Skeletal muscle satellite cell (primary cell): ENCODE results near the gene ANKMY1.
"Not testable (repeated sequence)": the region's sequence is repeated elsewhere in the genome, so short reads cannot be mapped to it uniquely, and the experiment has no call there.

Experiments used
- H3K27me3 ChIP-seq: 2 replicates; pipeline ENCODE4 v1.7.0; 2013; ENCODE audit warnings: low read length; ENCODE audit not compliant: control insufficient read depth, insufficient read depth
- H3K36me3 ChIP-seq: 2 replicates; pipeline ENCODE4 v1.7.0; 2013; ENCODE audit warnings: mild to moderate bottlenecking, control low read depth, low read length; ENCODE audit not compliant: insufficient read depth
- H3K4me1 ChIP-seq: 2 replicates; pipeline ENCODE4 v1.7.0; 2013; ENCODE audit warnings: low read length; ENCODE audit not compliant: control insufficient read depth, insufficient read depth
- H3K4me2 ChIP-seq: 2 replicates; pipeline ENCODE4 v1.7.0; 2013; ENCODE audit warnings: mild to moderate bottlenecking, low read length
- H3K4me3 ChIP-seq: 2 replicates; pipeline ENCODE4 v1.7.0; 2013; ENCODE audit warnings: low read length
- H3K9ac ChIP-seq: 2 replicates; pipeline ENCODE4 v1.7.0; 2013; ENCODE audit warnings: mild to moderate bottlenecking, low read depth, low read length, moderate library complexity
- H3K9me3 ChIP-seq: replicated peaks from 2 replicates; pipeline ENCODE4 v1.7.0; 2013; ENCODE audit warnings: mild to moderate bottlenecking, control low read depth, low read length

ANKMY1 gene

GRCh38 chr2:240527153-240527750, 30.5 kb downstream of the ANKMY1 start:
- Histone ChIP-seq H3K27me3 (no peaks in the 10 kb centered on the region), H3K4me2 (no peak overlapping the region), H3K36me3 (peaks cover 29% of the 10 kb centered on the region), H3K9me3 (peaks cover 10% of the 10 kb centered on the region), H3K9ac (no peak overlapping the region), H3K4me1 (no peaks in the 10 kb centered on the region), H3K4me3 (no peak overlapping the region)

GRCh38 chr2:240526521-240526920, 31.3 kb downstream of the ANKMY1 start:
- Histone ChIP-seq H3K9me3 (peaks cover 8% of the 10 kb centered on the region), H3K4me1 (no peaks in the 10 kb centered on the region), H3K4me3 (no peak overlapping the region), H3K27me3 (no peaks in the 10 kb centered on the region), H3K4me2 (no peak overlapping the region), H3K36me3 (peaks cover 30% of the 10 kb centered on the region), H3K9ac (no peak overlapping the region)

GRCh38 chr2:240525802-240526201, 32.0 kb downstream of the ANKMY1 start:
- no peak overlapping the region for H3K4me3 ChIP-seq
- peaks cover 8% of the 10 kb centered on the region for H3K9me3 ChIP-seq
- no peaks in the 10 kb centered on the region for H3K27me3 ChIP-seq
- no peak overlapping the region for H3K4me2 ChIP-seq
- H3K4me1 ChIP-seq = no peaks in the 10 kb centered on the region
- H3K36me3 ChIP-seq = peaks cover 24% of the 10 kb centered on the region
- H3K9ac ChIP-seq = no peak overlapping the region

GRCh38 chr2:240524963-240525718, 32.6 kb downstream of the ANKMY1 start:
- Histone ChIP-seq H3K36me3 (peaks cover 20% of the 10 kb centered on the region), H3K27me3 (no peaks in the 10 kb centered on the region), H3K9ac (no peak overlapping the region), H3K4me2 (no peak overlapping the region), H3K9me3 (peaks cover 8% of the 10 kb centered on the region), H3K4me3 (no peak overlapping the region), H3K4me1 (peaks cover 2% of the 10 kb centered on the region)

- no peak overlapping the region for H3K9ac ChIP-seq
- no peak overlapping the region for H3K4me2 ChIP-seq
- peaks cover 19% of the 10 kb centered on the region for H3K36me3 ChIP-seq
- H3K4me1 ChIP-seq = peaks cover 6% of the 10 kb centered on the region
- peaks cover 8% of the 10 kb centered on the region for H3K9me3 ChIP-seq
- no peak overlapping the region for H3K4me3 ChIP-seq
- H3K27me3 ChIP-seq = no peaks in the 10 kb centered on the region
These were observed 34.1 kb downstream of the ANKMY1 start for GRCh38 chr2:240523451-240524281.

- Histone ChIP-seq H3K9ac (no peak overlapping the region), H3K4me2 (no peak overlapping the region), H3K4me3 (no peak overlapping the region), H3K36me3 (peaks cover 19% of the 10 kb centered on the region), H3K27me3 (no peaks in the 10 kb centered on the region), H3K4me1 (peaks cover 6% of the 10 kb centered on the region), H3K9me3 (peaks cover 8% of the 10 kb centered on the region)
These were observed 35.4 kb downstream of the ANKMY1 start for GRCh38 chr2:240522406-240522805.

GRCh38 chr2:240521885-240522284, 35.9 kb downstream of the ANKMY1 start:
- H3K4me3 ChIP-seq, H3K4me1 ChIP-seq, H3K4me2 ChIP-seq, H3K27me3 ChIP-seq, H3K9me3 ChIP-seq, H3K9ac ChIP-seq: not testable (repeated sequence)
- peaks cover 19% of the 10 kb centered on the region for H3K36me3 ChIP-seq

GRCh38 chr2:240520974-240521350, 36.8 kb downstream of the ANKMY1 start:
- Histone ChIP-seq H3K27me3 (no peaks in the 10 kb centered on the region), H3K4me1 (peaks cover 6% of the 10 kb centered on the region), H3K9me3 (peaks cover 4% of the 10 kb centered on the region), H3K4me3 (no peak overlapping the region), H3K9ac (no peak overlapping the region), H3K36me3 (peaks cover 19% of the 10 kb centered on the region), H3K4me2 (no peak overlapping the region)

GRCh38 chr2:240520130-240520973, 37.4 kb downstream of the ANKMY1 start:
- Histone ChIP-seq H3K4me3 (peak overlapping the region; percentile 29), H3K4me1 (peaks cover 6% of the 10 kb centered on the region), H3K27me3 (no peaks in the 10 kb centered on the region), H3K36me3 (peaks cover 14% of the 10 kb centered on the region), H3K9ac (no peak overlapping the region), H3K9me3 (peaks cover 3% of the 10 kb centered on the region), H3K4me2 (peak overlapping the region; percentile 48)

- Histone ChIP-seq H3K36me3 (peaks cover 10% of the 10 kb centered on the region), H3K9me3 (no peaks in the 10 kb centered on the region), H3K4me1 (peaks cover 6% of the 10 kb centered on the region), H3K4me2 (peak overlapping the region; percentile 48), H3K9ac (no peak overlapping the region), H3K27me3 (no peaks in the 10 kb centered on the region), H3K4me3 (peak overlapping the region; percentile 29)
These were observed 38.2 kb downstream of the ANKMY1 start for GRCh38 chr2:240519396-240520129.
